Upper lobe of left lung (tissue), 6 donors: ENCODE data around the gene FGGY. TPM values are rescaled to one million over a fixed set of nuclear protein-coding genes. Genes with fewer than 3 reads are reported as not detected.
A peak's percentile ranks its signal among the peaks of the same experiment; 100 is the strongest.
"Not testable (repeated sequence)": the region's sequence is repeated elsewhere in the genome, so short reads cannot be mapped to it uniquely, and the experiment has no call there.

ENCODE experiments used
- ATAC-seq, 2 donors: fragments of 200-7000 bp; cut with Tn5 transposase; one replicate each; pipeline ENCODE4 v1.9.1; 2022; ENCODE audit warnings: mild to moderate bottlenecking in 2 of 2, moderate library complexity in 2 of 2; ENCODE audit not compliant: low FRiP score in 2 of 2
- DNase-seq, 2 donors: peaks; one replicate each; pipeline ENCODE4 v3.0.0-alpha.2; 2019 to 2020
- H3K27ac ChIP-seq, 4 donors: fragments of 200-600 bp; sonication (generic); one replicate each; pipeline ENCODE4 v1.5.1; 2016 to 2019
- H3K27me3 ChIP-seq, 4 donors: fragments of 200-600 bp; sonication (generic); one replicate each; pipeline ENCODE4 v1.5.1; 2017 to 2019
- H3K36me3 ChIP-seq, 4 donors: fragments of 200-600 bp; sonication (generic); one replicate each; pipeline ENCODE4 v1.5.1; 2016 to 2019
- H3K4me1 ChIP-seq, 4 donors: fragments of 200-600 bp; sonication (generic); one replicate each; pipeline ENCODE4 v1.5.1; 2018 to 2019
- H3K4me3 ChIP-seq, 4 donors: fragments of 200-600 bp; sonication (generic); one replicate each; pipeline ENCODE4 v1.5.1; 2017 to 2019; ENCODE audit warnings: mild to moderate bottlenecking in 2 of 4, moderate library complexity in 1 of 4
- H3K9me3 ChIP-seq, 4 donors: fragments of 200-600 bp; sonication (generic); one replicate each; pipeline ENCODE4 v1.5.1; 2018 to 2019
- EP300 ChIP-seq, 4 donors: sonication (generic); formaldehyde crosslinking; IDR thresholded peaks; one replicate each; pipeline ENCODE4 v1.5.1; 2017; ENCODE audit warnings: antibody characterized with exemption in 4 of 4, control low read depth in 2 of 4
- POLR2A ChIP-seq, 4 donors: fragments of 450-650 bp; IDR thresholded peaks; one replicate each; pipeline ENCODE4 v1.5.1; 2016 to 2017; ENCODE audit warnings: antibody characterized with exemption in 4 of 4, mild to moderate bottlenecking in 2 of 4
- POLR2AphosphoS5 ChIP-seq, 2 donors: sonication (generic); formaldehyde crosslinking; IDR thresholded peaks; one replicate each; pipeline ENCODE4 v1.5.1; 2017; ENCODE audit warnings: antibody characterized with exemption in 2 of 2
- WGBS, 2 donors: methylation state at CpG; one replicate each; pipeline ENCODE4 v1.1.5; 2017 to 2018; 5-methylcytosine and 5-hydroxymethylcytosine counted together
- total RNA-seq, 6 donors: library from RNA; depleted of rRNA in 4 of 6; stranded (reverse); fragments of >200 nt in 4 of 6; gene quantifications; one replicate each; pipeline versions ENCODE4 v1.1.0 to v1.2.1, GENCODE V29; 2016 to 2021
- TF ChIP-seq, protein P1 (sequence below), 6 experiments: fragments of 450-650 bp in 4 of 6; fragments of 200-600 bp in 2 of 6; sonication (generic) in 2 of 6; IDR thresholded peaks; one replicate each; pipeline ENCODE4 v1.5.1; 2016 to 2019; ENCODE audit warnings: antibody characterized with exemption in 6 of 6
- donor health status: DM: no; HTN: no; CAD: no; lungs with moderate emphysema.
- donor health status: DM: no; HTN: yes; CAD: no; lungs with severe emphysema.

The FGGY gene, protein sequence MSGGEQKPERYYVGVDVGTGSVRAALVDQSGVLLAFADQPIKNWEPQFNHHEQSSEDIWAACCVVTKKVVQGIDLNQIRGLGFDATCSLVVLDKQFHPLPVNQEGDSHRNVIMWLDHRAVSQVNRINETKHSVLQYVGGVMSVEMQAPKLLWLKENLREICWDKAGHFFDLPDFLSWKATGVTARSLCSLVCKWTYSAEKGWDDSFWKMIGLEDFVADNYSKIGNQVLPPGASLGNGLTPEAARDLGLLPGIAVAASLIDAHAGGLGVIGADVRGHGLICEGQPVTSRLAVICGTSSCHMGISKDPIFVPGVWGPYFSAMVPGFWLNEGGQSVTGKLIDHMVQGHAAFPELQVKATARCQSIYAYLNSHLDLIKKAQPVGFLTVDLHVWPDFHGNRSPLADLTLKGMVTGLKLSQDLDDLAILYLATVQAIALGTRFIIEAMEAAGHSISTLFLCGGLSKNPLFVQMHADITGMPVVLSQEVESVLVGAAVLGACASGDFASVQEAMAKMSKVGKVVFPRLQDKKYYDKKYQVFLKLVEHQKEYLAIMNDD
- total RNA-seq: 10 to 100 TPM; 11.8 to 51.3 (median 22.6) TPM

DNA sequence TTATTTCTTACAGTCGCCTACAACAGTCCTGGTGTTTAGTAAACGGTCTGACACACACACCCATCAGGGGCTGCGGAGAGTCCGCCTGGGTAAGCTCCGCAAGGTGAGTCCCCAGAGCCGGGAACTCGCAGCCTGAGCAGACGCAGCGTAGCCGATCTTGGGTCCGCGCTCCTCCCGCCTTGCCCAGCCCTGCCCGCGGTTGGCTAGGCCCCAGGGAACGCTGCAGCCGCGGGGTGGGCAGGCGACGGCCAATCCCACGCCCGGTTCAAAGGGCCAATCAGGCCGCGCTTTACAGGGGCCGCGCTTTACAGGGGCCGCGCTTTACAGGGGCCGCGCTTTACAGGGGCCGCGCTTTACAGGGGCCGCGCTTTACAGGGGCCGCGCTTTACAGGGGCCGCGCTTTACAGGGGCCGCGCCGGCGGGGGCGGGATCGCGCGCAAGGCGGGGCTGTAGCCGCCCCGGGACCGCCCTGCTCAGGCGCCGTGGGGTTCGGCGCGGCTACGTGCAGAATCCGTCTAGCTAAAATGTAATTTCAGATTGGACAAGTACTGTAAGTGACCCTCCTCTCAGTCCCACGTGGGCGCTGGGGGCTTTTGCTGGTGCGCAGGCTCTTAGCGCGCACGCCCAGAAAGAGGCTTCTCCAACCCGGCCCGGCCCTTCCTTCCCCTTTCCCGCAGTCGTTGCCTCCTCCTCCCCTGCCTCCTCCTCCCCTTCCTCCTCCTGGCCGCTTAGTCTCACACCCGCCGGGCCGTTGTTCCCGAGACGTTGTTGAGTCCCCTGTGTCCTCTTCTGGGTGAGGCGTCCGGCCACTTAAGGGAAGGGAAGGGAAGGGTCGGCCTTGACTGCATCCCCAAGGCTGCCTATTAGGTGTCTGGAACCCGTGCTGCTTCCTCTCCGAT, at the start of gene FGGY:
FGGY (plus strand) TSS at position 737 of the 899 bp plus-strand sequence. CDS start 24,456 bp downstream, outside the sequence.
- H3K4me3 ChIP-seq: peak within 1 kb of the TSS; percentile 28 to 57 (median 43)
- TF ChIP-seq, protein P1, sequence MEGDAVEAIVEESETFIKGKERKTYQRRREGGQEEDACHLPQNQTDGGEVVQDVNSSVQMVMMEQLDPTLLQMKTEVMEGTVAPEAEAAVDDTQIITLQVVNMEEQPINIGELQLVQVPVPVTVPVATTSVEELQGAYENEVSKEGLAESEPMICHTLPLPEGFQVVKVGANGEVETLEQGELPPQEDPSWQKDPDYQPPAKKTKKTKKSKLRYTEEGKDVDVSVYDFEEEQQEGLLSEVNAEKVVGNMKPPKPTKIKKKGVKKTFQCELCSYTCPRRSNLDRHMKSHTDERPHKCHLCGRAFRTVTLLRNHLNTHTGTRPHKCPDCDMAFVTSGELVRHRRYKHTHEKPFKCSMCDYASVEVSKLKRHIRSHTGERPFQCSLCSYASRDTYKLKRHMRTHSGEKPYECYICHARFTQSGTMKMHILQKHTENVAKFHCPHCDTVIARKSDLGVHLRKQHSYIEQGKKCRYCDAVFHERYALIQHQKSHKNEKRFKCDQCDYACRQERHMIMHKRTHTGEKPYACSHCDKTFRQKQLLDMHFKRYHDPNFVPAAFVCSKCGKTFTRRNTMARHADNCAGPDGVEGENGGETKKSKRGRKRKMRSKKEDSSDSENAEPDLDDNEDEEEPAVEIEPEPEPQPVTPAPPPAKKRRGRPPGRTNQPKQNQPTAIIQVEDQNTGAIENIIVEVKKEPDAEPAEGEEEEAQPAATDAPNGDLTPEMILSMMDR (IDR thresholded peaks at IDR 0.05): peak in 3 of 6 experiments; percentile 8 to 30 (median 11)
- TF ChIP-seq EP300 (IDR thresholded peaks at IDR 0.05) (peak in 1 of 4 donors; percentile 64), POLR2AphosphoS5 (IDR thresholded peaks at IDR 0.05) (peak; percentile 90 to 95), POLR2A (IDR thresholded peaks at IDR 0.05) (peak; percentile 35 to 90 (median 80))
- H3K36me3 ChIP-seq: no peaks in the 10 kb centered on the region
- DNase-seq (peak; percentile 97 to 98), ATAC-seq (peak; percentile 95 to 98)
- no peaks in the 10 kb centered on the region for H3K9me3 ChIP-seq
- peak within 1 kb of the TSS; percentile 95 to 98 (median 96) for H3K27ac ChIP-seq
- peaks cover 28 to 40% (median 34%) of the 10 kb centered on the region in 4 donors for H3K4me1 ChIP-seq
- no peaks in the 10 kb centered on the region for H3K27me3 ChIP-seq
- 0% methylated on average over 26 to 47 of the region's 78 CpGs for WGBS, 2 donors

DNA sequence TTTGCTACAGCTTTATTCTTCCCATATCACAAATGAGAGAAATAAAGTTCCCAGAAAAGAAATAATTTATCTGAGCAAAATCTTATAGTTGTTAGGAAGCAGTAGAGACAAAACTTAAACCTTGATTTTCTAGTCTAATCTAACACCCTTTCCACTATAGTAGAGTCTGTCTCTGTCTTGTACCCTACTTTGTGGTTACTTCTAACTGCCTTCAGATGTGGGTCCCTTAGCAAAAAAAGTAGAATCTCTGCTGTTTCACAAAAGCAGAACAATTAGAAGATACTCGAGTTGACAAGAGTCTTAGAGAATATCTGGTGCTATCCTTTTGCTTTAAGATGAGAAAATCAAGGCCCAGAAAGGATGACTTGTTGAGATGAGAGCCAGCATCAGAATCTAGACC, 48.1 kb upstream of the FGGY start:
- no peaks in the 10 kb centered on the region for H3K27me3 ChIP-seq
- H3K4me1 ChIP-seq: no peaks in the 10 kb centered on the region
- H3K9me3 ChIP-seq: peaks cover 0 to 5% (median 0%) of the 10 kb centered on the region in 4 donors
- no peak overlapping the region for H3K4me3 ChIP-seq
- 79 to 88% methylated on average over 1 of the region's 1 CpG for WGBS, 2 donors
- H3K27ac ChIP-seq: peak overlapping the region in 1 of 4 donors; percentile 17
- no peak for ATAC-seq
- no peak for TF ChIP-seq POLR2AphosphoS5 (IDR thresholded peaks at IDR 0.05)
- TF ChIP-seq, protein P1 (IDR thresholded peaks at IDR 0.05): no peak
- no peak for TF ChIP-seq EP300 (IDR thresholded peaks at IDR 0.05)
- no peak for TF ChIP-seq POLR2A (IDR thresholded peaks at IDR 0.05)
- no peaks in the 10 kb centered on the region for H3K36me3 ChIP-seq
- no peak for DNase-seq

DNA sequence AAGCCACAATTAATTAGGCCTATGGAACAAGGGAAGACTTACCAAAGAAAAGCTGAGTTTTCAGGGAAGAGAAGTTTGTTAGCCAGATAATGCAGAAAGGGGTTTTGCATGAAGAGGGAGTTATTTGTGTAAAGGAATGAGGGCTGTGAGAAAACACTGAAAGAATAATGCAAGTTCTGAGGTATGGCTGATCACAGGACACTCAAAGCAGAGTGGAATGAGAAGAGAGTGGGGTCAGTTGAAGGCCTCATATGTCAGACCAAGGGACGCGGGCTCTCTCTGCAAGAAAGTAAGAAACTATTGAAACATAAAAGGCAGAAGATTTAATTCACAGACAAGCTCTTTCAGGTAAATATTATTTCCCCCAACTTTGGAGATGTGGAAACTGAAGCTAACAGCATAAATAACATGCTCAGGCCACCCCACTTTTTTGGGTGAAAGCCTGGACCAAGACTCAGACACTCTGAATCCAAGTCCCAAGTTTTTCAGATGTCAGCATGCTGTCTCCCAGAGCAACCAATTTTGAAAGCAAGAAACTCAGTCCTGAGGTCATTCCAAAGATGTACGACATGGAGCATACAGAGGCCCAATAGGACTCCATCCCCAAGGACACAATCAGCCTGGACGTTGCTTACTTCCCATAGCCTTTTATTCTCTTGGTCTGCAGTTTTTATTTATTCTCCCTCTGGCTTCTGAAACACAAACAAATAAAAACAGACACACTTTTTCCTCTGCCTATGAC, 47.3 kb upstream of the FGGY start:
- H3K4me1 ChIP-seq: no peaks in the 10 kb centered on the region
- ATAC-seq: no peak
- H3K27ac ChIP-seq: peak overlapping the region in 1 of 4 donors; percentile 17
- 83 to 90% methylated on average over 4 of the region's 4 CpGs for WGBS, 2 donors
- DNase-seq: no peak
- TF ChIP-seq, protein P1 (IDR thresholded peaks at IDR 0.05): no peak
- TF ChIP-seq POLR2AphosphoS5 (IDR thresholded peaks at IDR 0.05): no peak
- no peak for TF ChIP-seq EP300 (IDR thresholded peaks at IDR 0.05)
- TF ChIP-seq POLR2A (IDR thresholded peaks at IDR 0.05): no peak
- no peaks in the 10 kb centered on the region for H3K36me3 ChIP-seq
- H3K4me3 ChIP-seq: no peak overlapping the region
- H3K9me3 ChIP-seq: peaks cover 0 to 5% (median 0%) of the 10 kb centered on the region in 4 donors
- no peaks in the 10 kb centered on the region for H3K27me3 ChIP-seq

DNA sequence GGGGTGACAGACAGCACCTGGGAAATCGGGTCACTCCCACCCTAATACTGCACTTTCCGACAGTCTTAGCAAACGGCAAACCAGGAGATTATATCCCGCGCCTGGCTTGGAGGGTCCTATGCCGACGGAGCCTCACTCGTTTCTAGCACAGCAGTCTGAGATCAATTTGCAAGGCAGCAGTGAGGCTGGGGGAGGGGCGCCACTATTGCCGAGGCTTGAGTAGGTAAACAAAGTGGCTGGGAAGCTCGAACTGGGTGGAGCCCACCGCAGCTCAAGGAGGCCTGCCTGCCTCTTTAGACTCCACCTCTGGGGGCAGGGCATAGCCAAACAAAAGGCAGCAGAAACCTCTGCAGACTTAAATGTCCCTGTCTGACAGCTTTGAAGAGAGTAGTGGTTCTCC, 45.8 kb upstream of the FGGY start:
- not testable (repeated sequence) for H3K4me3 ChIP-seq, DNase-seq, ATAC-seq, H3K4me1 ChIP-seq, H3K27me3 ChIP-seq, H3K27ac ChIP-seq, H3K9me3 ChIP-seq, H3K36me3 ChIP-seq
- 77 to 79% methylated on average over 10 to 12 of the region's 12 CpGs for WGBS, 2 donors

DNA sequence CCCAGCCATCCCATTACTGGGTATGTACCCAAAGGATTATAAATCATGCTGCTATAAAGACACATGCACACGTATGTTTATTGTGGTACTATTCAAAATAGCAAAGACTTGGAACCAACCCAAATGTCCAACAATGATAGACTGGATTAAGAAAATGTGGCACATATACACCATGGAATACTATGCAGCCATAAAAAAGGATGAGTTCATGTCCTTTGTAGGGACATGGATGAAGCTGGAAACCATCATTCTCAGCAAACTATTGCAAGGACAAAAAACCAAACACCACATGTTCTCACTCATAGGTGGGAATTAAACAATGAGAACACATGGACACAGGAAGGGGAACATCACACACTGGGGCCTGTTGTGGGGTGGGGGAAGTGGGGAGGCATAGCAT, 40.5 kb upstream of the FGGY start:
- H3K9me3 ChIP-seq, H3K4me1 ChIP-seq, H3K36me3 ChIP-seq, ATAC-seq, H3K4me3 ChIP-seq, DNase-seq, H3K27ac ChIP-seq, H3K27me3 ChIP-seq: not testable (repeated sequence)
- WGBS, 2 donors: no CpG with 5 or more reads among the region's 1 CpG
